GM21390 (cell line): Measurements from ENCODE around the gene PITPNB.

Source experiments
- ATAC-seq: cut with Tn5 transposase; IDR thresholded peaks from one replicate; pipeline ENCODE4 v1.9.1; 2021; ENCODE audit not compliant: unreplicated experiment

Gene PITPNB

DNA sequence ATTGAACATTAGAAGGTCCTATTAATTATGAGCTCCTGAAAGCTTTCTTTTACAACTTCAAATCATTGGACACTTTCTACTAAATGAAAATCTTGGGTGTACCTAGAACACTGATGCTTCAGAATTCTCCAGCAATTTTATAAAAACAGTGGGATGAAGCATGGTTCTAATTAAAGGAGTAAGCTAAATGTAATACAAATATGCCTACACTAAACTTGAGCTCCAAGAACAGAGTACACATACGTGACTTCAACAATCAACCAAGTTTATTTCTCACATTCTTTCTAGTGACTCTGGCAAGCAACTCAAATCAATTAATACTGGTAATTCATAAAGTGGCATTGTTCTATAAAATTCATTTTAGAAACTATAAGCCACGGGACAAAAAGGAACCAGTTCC, 55.5 kb downstream of the PITPNB start:
- no peak for ATAC-seq

DNA sequence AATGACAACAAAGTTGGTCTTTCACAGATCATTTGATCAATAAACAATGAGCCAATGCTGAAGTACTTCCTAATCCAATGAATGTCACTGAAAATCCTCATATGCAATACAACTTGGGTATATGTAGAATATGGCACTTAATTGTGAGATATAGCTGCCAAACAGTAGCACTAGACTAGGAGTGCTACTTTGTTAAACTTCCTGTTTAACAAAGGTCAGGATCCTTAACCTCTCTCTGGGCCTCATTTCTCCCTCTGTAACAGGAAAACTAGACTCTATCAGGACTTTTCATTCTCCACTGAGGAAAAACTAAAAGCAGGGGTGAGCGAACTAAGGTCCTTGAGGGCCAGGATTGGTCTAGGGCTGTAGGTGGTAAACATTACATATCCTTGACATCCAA, 56.1 kb downstream of the PITPNB start:
- no peak for ATAC-seq

DNA sequence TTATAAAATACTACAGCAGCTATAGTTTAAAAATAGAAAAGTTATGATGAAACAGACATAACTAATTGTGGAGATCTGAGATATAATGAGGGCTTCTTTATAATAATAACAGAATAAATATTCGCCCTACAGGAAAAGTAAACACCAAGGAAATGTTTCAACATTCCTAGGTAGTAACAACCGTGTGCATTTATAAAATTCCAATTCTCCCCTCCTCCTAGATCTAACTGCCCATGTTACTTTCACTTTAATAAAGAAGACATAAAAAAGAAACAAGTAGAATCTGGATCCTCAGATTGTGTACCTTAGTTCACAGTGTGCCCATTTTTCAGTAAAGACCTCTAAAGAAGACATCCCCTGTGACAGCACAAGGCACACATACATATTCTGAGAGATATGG, 59.7 kb downstream of the PITPNB start:
- no peak for ATAC-seq

DNA sequence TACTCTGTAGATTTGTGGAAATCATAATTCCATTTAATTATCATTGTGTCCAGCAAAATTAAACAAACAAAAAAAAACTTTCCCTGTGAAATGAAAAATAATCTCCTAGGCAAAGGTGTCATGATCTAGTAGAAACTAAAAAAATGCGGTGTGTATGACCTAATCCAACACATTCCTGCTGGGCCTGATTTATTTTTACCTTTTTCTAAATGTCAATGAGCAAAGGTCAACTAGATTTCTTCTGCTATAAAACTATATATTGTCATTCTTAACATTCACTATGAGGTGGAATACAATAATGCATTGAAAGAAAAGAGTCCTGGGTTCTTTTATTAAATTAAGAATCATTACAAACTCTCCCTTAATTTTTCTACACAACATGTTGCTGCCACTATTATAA, 60.4 kb downstream of the PITPNB start:
- no peak for ATAC-seq

DNA sequence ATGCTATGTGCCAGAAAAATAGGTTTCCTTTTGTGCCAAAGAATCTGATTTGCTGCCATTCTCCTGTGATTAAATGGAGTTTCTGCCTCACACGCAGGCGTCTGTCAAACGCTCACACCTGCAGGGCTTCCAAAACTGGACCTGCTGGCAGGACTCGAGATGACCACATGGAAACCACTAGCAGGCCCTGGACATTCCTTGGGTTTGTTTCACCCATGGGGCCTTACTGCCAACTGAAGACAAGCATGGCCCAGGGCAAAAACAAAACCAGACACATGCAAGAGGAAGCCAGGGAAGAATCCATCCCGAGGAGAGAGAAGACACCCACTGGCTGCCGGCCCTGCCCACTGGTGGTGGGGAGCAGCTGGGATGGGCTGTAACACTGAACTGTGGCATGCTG, 61.6 kb downstream of the PITPNB start:
- no peak for ATAC-seq

DNA sequence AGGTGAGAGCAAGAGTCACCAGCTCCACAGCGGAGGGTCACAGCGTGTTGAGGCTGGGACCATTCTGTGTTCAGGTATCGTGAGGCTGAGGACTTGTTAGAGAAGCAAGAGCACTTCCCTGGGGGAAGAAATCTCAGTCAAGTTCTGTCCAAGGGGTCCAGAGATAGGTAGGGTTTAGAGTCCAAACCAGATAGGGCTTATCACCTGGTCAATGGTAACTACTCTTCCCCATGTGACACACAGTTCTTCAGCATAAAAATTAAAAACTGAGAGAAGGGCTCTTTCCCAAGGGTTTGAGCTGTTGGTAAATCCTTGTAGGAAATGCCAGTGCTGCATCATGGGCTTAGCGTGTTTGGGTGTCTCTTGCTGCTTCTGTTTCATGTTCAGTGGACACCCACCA, 62.7 kb downstream of the PITPNB start:
- ATAC-seq, result no peak

DNA sequence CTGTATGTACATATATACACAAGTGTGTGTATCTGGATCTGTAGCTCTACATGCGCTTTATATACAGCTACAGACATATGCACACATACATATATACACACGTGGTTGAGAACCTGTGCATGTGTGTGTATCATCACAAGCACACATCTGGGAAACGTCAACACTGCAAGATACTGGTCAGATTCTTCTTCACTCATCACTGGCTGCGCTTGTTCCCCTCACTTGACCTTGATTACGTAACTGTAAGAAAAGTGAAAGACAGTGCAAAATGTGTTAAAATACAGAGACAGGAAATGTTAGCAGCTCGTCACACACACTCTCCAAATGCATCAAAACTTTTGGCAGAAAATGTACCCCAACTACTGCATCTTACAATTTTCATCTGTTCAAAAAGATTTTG, 65.6 kb downstream of the PITPNB start:
- ATAC-seq, result no peak

DNA sequence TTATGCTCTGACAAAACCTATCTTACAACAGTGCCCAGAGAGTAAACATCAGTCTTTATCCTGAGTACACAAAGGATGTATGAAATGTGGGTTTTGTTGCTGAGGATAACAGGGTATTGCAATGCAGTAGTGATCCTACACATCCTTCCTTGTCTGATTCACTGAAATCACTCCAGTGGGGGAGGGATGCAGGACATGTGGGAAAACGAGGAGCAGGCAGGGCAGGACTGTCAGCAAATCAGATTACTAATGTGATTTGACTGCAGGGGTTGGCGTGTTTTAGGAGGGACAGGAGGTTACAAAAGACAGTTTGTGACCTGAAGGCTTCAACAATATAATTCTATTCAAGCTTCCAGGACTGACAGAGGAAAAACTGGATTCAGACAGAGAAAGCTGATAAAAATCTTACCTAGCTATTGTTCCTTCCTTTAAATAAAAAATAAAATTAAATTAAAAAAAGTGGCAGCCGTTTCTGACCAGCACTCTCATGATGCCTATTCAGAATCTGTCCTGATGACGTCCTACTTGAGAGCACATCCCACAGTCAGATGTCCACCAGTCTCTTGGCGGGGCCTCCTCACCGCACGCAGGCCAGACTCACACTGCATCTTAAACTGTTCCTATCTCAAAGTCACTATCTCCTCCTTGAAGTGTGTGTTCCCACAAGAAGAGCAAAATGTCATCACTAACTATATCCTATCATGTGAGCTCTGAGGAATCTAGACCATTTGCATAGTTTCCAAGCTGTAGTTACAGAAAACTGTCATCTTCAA, 66.9 kb downstream of the PITPNB start:
- ATAC-seq, result no peak

DNA sequence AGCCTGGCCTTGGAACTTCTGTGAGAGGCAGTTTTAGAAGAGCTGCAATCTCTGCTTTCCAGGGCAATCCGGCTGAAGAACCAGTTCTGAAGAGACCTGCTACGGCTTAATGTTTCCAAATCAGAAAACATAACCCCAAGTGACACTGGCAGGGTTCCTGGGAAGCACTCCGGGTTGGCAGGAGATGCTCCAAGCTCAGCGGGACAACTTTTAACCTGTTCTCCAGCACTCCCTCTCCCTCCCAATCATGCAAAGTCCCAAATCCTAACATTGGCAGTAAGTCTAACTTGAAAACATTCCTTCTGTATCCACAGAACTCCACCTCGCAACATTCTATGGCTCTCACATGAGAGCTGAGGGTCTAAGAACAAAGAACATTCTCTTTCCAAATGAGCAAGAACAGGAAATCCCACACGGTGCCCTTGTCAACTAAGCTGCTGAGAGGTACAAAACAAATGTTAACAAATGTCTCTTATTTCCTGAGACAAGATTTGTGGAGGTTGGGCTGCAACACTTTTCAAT, 69.0 kb downstream of the PITPNB start:
- ATAC-seq, result no peak

DNA sequence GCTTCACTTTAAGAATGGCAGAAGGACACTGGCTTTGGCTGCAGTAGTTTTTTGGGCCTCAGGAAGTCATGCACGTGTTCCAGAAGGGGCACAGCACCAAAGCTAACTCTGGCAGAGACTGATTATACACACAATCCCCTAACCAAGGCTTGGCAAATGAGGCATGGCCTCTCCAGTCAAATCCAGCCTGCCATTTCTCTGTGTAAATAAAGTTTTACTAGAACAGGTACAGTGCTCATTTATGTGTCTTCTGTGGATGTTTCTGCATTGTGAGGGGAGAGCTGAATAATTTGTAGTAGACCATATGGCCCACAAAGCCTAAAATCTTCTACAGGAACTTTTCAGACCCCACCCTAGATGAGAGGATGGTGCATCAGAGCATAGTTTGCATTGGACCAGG, 71.1 kb downstream of the PITPNB start:
- ATAC-seq, result no peak

DNA sequence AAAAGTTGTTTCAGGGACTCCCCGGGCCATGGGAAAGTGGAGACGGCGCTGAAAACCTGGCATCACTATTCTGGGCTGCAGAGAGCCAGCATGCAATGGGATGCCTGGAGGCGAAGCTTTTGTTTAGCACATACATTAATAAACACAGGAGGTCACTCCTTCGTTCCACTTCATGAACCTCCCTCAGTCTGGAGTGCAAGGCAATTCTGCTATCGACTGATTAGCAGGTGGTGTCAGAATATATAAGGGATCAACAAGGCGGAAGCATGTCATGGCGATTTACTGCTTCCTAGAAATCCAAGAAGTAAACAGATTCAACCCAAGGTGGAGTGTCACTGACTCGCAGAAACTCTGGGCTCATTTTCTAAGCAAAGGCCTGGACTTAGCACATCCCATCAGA, 72.1 kb downstream of the PITPNB start:
- ATAC-seq, result no peak

DNA sequence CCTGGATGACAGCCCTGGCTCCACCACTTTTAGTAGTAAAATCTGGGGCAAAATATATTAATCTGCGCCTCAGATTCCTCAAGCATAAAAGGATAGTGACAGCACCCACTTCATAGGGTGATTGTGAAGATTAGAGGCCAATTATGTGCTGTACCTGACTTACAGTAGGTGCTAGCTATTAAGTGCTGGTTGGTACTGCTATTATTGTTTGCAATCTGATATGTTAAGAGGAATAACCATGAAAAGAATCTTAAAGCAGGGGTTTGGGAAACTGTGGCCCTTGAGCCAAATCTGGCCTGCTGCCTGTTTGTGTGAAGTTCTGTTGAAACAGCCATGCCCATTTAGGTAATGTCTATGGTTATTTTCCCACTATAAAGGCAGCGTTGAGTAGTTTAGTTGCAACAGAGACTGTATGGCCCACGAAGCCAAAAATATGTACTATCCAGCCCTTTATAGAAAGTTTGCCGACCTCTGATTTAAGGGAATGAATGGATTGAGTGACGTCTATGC, 72.8 kb downstream of the PITPNB start:
- no peak for ATAC-seq

DNA sequence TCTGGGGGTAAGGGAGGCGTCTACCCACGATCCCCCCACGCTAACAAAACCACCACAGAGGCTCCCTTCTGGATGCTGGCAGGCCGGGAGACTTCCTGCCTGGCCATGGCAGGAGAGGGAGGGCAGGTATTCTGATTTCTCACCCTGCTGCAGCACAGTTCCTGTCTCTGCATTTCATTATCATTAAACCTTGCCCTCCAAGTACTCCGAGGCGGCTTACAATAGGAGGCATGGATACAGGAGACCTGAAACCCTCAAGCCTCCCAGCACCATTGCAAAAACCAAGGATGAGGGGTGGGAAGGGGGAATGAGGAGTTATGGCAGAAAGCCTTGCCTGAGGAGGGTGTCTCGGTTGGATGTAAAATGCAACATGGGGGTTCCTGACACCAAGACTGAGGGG, 73.4 kb downstream of the PITPNB start:
- no peak for ATAC-seq

DNA sequence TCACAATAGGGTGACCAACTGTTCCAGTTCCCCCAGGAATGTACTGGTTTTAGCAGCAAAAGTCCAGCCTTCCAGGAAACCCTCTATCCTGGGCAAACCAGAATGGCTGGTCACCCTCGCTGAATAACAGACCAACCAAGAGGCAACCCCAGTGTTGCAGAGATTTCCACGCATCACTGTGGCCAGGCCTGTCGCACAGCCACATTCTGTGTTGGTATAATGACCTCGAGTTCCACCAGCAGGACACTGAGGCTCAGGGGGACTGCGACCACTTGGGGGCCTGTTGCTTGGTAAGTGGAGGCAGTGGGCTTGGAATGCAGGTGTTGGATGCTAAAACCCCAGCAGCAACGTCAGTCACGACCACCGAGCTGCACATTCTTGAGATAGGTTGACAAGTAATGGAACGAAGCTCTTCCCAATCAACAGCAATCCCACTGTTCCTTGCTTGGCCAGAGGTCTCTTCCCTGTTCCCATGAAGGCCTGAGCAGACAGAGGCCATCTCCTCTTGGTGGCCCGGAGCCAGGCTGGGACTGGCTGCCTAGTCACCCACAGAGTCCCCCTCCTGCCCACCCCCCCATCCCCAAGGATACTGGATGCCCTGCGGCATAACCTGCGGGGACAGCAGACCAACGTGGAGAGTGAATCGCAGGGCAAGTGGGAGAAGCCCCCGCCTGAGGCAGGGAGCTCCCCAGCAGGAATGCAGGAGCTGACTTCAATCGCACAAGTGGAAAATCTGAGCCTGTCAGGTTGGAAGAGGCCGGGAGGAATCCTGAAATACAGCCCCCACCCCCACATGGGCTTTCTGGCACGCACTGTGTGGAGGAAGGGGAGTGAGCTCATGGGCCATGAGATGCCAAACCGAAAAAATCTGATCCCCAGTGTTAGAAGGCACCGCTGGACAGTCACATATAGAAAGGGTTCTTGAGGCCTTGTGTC, 74.1 kb downstream of the PITPNB start:
- no peak for ATAC-seq

DNA sequence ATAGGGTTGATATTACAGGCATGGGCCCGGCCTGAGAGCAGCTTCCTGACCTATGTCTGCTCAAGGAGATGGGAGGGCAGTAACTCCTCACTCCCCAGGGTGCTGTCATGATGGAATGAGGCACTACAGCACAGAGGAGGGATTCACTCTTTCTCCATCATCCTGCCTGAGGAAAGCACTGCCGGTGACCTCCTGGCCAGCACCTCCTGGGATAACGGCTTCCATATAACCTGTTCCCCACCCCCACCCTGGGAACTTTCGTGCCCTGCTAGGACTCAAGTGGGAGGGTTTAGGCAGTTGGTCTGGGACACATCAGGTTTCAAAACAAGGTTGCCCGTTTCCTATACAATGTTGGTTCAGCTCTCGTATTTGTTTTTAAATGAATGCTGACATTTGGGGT, 74.8 kb downstream of the PITPNB start:
- no peak for ATAC-seq

DNA sequence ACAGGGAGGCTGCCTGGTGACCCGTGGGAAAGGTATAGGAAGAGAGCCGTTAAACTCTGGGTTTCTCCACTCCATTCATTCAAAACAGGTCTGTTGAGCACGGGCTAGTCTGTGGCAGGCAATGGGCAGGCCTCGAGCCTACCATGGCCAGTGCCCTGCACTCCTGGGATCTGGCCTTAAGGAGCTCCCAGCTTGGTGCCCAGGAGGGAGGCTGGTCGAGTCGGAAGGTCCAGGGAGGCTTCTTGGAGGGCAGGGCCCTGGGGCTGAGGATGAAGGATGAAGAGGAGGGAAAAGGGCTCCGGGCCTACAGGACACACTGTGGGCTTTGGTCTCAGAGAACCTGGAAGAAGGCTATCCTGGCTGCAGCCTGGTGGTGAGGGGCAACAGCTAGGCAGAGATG, 75.6 kb downstream of the PITPNB start:
- no peak for ATAC-seq

DNA sequence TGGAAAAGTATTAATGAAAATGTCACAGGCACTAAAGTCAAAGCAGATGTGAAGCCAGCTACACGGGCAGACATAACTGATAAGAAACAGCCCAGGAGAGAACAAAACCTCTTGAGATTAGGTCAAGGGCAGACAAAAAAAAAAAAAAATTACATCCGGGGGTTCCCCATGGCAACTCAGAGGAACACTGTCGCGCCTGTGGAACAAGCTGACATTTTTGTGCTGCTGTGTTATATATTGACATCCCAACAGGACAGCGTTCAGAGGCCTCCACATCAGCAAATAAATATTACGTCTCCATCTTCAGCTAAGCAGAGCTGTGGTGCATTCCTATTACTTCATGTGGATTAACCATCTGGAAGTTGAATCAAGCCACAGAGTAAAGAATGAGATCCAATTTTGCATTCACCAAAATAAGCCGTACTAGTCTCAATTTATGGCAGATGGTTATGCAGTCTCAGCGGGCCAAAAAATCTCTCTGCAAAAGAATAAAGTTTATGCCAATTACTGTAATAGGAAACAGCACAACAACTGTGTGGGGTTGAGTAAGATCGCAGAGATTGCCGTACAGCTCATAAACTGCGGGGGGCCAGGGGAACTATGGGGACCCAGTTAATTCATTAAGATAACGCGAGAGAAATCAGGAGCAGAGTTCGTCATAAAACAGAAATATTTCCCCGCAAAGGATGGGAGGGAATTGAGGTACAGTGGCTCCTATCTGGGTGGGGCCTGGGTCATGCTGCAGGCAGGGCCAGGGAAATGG, 76.2 kb downstream of the PITPNB start:
- ATAC-seq, result no peak

DNA sequence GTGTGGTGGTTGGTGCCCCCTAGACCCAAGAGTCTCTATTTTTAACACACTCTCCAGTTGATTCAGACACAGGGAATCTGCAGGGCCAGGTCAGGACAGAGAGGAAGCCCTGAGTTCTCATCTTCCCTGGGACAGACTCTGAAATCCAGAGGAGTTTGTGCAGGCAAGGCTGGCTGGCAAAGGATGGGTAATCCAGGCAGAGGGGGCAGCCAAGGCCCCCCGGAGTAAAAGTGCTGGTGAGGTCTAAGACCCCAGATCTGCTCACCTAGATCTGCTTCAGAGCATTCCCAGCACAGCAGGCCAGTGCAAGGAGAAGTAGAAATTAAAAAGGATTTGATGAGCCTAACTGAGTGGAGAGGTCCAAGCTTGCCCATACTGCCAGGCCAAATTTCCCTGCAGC, 76.9 kb downstream of the PITPNB start:
- ATAC-seq, result no peak

DNA sequence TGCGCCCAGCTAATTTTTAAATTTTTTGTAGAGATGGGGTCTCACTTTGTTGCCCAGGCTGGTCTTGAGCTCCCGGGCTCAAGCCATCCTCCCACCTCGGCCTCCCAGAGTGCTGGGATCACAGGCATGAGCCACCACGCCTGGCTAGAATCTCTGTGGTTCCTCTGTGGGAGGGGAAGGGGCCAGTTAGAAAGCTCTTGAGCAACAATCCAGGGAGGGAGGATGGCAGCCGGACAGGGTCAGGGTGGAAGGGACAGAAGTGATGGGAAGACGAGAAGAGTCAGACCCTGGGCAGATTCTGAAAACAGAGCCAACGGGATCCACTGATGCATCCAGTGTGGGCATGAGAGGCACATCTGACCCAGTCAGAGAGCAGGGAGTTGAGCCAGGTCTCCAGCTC, 78.6 kb downstream of the PITPNB start:
- ATAC-seq, result no peak

DNA sequence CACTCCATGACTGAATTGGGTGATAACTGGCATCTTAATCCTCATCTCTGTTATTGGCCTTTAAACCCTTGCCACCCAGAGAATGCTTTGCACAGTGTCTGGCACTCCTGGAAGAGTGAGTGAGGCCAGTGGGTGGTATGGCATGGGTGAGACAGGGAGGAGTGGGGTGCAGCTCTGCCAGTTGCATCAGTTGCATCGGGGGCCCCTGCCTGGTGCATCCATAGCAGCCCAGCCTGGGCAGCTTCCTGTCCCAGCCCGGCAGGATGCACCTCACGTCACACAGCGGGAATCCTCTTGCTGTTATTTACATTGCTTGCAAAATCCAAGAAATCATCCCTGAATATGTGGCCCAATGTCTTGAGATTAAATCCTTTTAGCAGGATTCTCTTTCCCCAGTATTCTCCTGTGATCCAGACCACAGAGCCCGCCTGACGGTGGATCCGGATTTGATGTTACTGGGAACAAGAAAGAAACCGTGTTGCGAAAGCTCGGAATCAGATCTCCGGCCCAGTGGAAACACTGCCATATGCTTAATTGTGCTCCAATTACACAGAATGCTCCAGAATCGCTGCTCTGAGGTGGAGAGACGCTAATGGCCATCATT, 79.9 kb downstream of the PITPNB start:
- no peak for ATAC-seq

DNA sequence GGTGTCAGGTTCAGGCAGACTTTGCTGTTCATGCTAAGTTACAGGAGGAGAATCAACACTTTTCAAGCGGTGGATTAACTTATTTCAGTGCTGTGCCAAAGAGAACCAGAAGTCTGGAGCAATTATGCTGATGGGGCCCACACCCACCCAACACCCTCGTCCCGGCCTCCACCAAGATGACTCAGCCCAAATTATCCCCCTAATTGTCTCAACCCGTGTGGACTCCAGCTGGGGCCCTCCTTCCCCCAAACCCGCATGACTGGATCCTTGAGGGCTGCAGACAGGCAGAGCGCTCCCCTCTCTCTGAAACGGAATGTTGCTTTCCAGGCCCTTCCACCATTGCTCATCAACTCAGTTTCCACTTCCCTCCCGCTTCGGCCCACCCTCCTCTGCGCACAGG, 82.9 kb downstream of the PITPNB start:
- ATAC-seq, result no peak
